ENCODE data around the gene DBI.
"Not testable (repeated sequence)": the region's sequence is repeated elsewhere in the genome, so short reads cannot be mapped to it uniquely, and the experiment has no call there.

The DBI gene

GRCh38 chr2:119402645-119403560, 36.1 kb downstream of the DBI start:
- ChIA-PET POLR2A (no interaction called here), CTCF (interaction anchor here (9.6 kb wide), 1 partner anchor 75 kb away, joined by 161 read pairs; no protein-coding TSS in a partner anchor)
- H3K4me3 ChIP-seq (ENCODE audit: low read depth, low read length) = no peak overlapping the region
- no peak for DNase-seq (ENCODE audit: low read depth, low spot score)
- no peak for TF ChIP-seq CTCF (IDR thresholded peaks at IDR 0.05; ENCODE audit: insufficient read depth, low read length, missing control alignments)

- CTCF ChIA-PET = interaction anchor here (9.6 kb wide), 1 partner anchor 74 kb away, joined by 161 read pairs; no protein-coding TSS in a partner anchor
- H3K4me3 ChIP-seq (ENCODE audit: low read depth, low read length); DNase-seq (ENCODE audit: low read depth, low spot score); POLR2A ChIA-PET: not testable (repeated sequence)
Observed at GRCh38 chr2:119403618-119404017, 36.8 kb downstream of the DBI start.

- TF ChIP-seq CTCF (IDR thresholded peaks at IDR 0.05; ENCODE audit: insufficient read depth, low read length, missing control alignments) = no peak
- H3K4me3 ChIP-seq (ENCODE audit: low read depth, low read length) = no peak overlapping the region
- DNase-seq (ENCODE audit: low read depth, low spot score) = no peak
- CTCF ChIA-PET = interaction anchor here (0.9 to 9.6 kb wide), 2 partner anchors 73 to 255 kb away, joined by 4 to 161 read pairs; no protein-coding TSS in a partner anchor
- POLR2A ChIA-PET = no interaction called here
Observed at GRCh38 chr2:119405151-119405550, 38.4 kb downstream of the DBI start.

- ChIA-PET POLR2A (no interaction called here), CTCF (interaction anchor here (0.7 to 9.6 kb wide), 4 partner anchors 10 to 177 kb away, joined by 3 to 161 read pairs (median 3); no protein-coding TSS in a partner anchor)
- TF ChIP-seq CTCF (IDR thresholded peaks at IDR 0.05; ENCODE audit: insufficient read depth, low read length, missing control alignments) = peak; percentile 68
- no peak overlapping the region for H3K4me3 ChIP-seq (ENCODE audit: low read depth, low read length)
- no peak for DNase-seq (ENCODE audit: low read depth, low spot score)
Observed at GRCh38 chr2:119407430-119408220, 40.8 kb downstream of the DBI start.

GRCh38 chr2:119408221-119408619, 41.4 kb downstream of the DBI start:
- no peak for TF ChIP-seq CTCF (IDR thresholded peaks at IDR 0.05; ENCODE audit: insufficient read depth, low read length, missing control alignments)
- CTCF ChIA-PET = interaction anchor here (0.7 to 9.6 kb wide), 4 partner anchors 10 to 177 kb away, joined by 3 to 161 read pairs (median 3); no protein-coding TSS in a partner anchor
- POLR2A ChIA-PET = no interaction called here
- no peak overlapping the region for H3K4me3 ChIP-seq (ENCODE audit: low read depth, low read length)
- DNase-seq (ENCODE audit: low read depth, low spot score) = no peak

- DNase-seq (ENCODE audit: low read depth, low spot score) = no peak
- CTCF ChIA-PET = interaction anchor here (0.9 to 9.6 kb wide), 7 partner anchors 9 to 250 kb away, joined by 3 to 161 read pairs (median 3); no protein-coding TSS in a partner anchor
- no peak overlapping the region for H3K4me3 ChIP-seq (ENCODE audit: low read depth, low read length)
- no peak for TF ChIP-seq CTCF (IDR thresholded peaks at IDR 0.05; ENCODE audit: insufficient read depth, low read length, missing control alignments)
- POLR2A ChIA-PET = no interaction called here
Observed at GRCh38 chr2:119409506-119409905, 42.7 kb downstream of the DBI start.
